Epithelial cell of prostate (primary cell): ENCODE measurements around the gene FANCD2.
"Not testable (repeated sequence)": the region's sequence is repeated elsewhere in the genome, so short reads cannot be mapped to it uniquely, and the experiment has no call there.

Experiments used
- DNase-seq: peaks from one replicate; pipeline ENCODE4 v3.0.0-alpha.2; 2011; ENCODE audit warnings: low read depth, low spot score
- H3K27ac ChIP-seq: fragments of 450-650 bp; 2 replicates; pipeline ENCODE4 v1.5.1; 2017; ENCODE audit warnings: mild to moderate bottlenecking

Gene FANCD2

GRCh38 chr3:10011631-10012030 lies 14.6 kb upstream of the FANCD2 start:
- DNase-seq, result no peak
- no peak overlapping the region for H3K27ac ChIP-seq

DNA sequence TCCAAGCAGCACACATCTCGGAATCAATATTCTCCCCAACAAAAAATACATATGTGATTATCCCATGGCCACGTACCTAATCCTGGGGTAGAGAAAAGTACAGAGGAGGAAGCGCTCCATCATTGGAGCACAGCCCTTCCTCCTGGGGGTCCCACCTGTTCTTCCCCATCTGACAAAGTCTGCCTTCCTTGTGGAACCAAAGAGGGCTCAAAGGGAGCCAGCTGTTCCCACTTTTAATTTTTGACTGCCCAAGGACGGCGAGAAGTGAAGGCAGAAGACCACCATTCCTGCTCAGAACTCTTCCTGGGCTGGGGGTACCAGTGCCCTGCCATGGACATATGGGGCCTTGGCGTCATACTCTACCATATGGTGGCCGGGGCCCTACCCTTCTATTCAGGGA lies 14.1 kb upstream of the FANCD2 start:
- H3K27ac ChIP-seq, result no peak overlapping the region
- no peak for DNase-seq

- peak overlapping the region; percentile 11 for H3K27ac ChIP-seq
- no peak for DNase-seq
These were observed 10.8 kb upstream of the FANCD2 start for GRCh38 chr3:10015461-10015904.

DNA sequence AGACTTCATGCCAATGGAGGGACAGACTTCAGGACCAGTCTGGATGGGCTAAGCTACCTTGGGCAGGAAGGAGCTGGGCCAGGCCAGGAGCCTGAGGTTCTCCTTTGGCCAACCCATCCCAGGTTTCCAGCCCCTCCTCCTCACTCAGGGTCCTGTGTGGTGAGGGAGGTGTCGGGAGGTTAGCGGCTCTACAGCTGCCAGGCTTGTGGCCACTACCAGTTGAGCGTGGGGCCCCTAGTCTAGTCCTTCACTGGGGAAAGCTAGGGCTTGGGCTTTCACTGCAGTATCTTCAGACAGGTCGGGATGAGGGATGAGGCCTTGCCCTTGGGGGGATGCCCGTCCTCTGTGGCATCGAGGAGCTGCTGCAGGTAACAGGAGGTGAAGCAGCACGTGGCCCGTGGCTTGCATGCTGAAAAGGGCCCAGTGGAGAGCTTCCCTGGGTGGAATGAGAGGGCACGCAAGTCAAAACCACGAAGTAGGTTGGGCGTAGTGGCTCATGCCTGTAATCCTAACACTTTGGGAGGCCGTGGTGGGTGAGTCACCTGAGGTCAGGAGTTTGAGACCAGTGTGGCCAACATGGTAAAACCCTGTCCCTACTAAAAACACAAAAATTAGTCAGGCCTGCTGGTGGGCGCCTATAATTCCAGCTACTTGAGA lies 8.5 kb upstream of the FANCD2 start:
- no peak overlapping the region for H3K27ac ChIP-seq
- no peak for DNase-seq

- not testable (repeated sequence) for DNase-seq, H3K27ac ChIP-seq
These were observed 7.4 kb upstream of the FANCD2 start for GRCh38 chr3:10018806-10019205.

- DNase-seq, result no peak
- no peak overlapping the region for H3K27ac ChIP-seq
These were observed 6.9 kb upstream of the FANCD2 start for GRCh38 chr3:10019326-10019725.

DNA sequence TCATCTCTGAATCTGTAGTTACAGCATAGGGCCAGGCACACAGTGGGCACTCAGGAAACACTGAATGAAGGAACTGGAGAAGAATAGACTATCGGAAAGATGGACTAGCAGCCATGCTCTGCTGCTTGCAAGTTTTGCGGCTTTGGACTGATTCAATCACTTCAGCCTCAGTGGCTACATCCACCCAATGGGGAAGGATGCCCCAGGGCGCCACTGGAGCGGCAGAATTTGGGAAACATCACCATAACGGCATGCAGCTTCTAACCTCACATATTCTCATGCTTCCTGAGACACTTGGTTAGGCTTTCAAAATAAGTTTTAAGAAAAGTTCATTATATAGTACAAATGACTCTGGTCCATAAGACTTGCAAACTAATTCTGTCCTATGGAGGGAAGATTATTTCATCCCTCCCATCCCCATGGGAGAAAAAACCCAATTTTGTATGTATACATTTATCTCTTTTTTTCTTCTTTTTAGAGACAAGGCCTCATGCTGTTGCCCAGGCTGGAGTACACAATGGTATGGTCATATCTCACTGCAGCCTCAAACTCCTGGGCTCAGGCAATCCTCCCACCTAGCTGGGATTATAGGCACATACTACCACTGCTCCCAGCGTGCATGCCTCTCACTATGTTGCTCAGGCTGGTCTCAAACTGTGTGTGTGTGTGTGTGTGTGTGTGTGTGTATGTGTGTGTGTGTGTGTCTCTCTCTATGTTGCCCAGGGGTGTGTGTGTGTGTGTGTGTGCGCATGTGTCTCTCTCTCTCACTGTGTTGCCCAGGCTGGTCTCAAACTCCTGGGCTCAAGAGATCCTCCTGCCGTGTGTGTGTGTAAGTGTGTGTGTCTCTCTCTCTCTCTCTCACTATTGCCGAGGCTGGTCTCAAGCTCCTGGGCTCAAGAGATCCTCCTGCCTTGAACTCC lies 4.1 kb upstream of the FANCD2 start:
- DNase-seq, result no peak
- no peak overlapping the region for H3K27ac ChIP-seq

GRCh38 chr3:10023587-10024310 lies 2.5 kb upstream of the FANCD2 start:
- DNase-seq, result no peak
- peak overlapping the region; percentile 59 for H3K27ac ChIP-seq

- DNase-seq, result no peak
- peak overlapping the region; percentile 61 for H3K27ac ChIP-seq
These were observed 793 bp upstream of the FANCD2 start for GRCh38 chr3:10025205-10026083.

DNA sequence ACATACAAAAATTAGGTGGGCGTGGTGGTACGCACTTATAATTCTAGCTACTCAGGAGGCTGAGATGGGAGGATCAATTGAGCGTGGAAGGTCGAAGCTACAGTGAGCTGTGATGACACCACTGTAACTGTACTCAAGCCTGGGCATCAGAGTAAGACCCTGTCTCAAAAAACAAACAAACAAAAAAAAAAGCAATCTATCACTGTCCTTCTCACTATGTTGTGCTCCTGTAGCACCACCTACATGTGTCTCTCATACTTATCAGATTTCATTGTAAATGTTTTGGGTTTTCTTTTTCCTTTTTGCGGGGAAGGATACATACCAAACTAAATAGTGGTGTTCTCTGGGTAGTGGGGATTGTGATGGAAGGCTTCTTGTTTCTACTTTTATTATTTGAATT lies 14.8 kb downstream of the FANCD2 start:
- DNase-seq, result no peak

DNA sequence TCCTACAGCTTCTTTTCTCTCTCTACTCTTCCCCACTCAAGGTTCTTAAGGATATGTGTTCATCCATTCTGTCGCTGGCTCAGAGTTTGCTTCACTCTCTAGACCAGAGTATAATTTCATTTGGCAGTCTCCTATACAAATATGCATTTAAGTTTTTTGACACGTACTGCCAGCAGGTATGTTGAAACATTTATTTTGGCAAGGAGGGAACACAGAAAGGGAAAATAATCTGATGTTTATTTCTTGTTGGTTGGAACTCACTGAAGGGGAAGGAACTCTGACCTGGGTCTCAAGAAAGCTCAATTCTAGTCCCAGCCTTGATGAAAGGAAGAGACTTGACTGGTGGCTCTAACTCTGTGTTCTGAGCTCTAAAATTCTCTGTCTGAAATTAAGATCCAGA lies 21.6 kb downstream of the FANCD2 start:
- no peak overlapping the region for H3K27ac ChIP-seq
- no peak for DNase-seq

More for the DNA sequence above, 14.8 kb downstream of the FANCD2 start:
- H3K27ac ChIP-seq, result no peak overlapping the region

- not testable (repeated sequence) for H3K27ac ChIP-seq, DNase-seq
These were observed 26.8 kb downstream of the FANCD2 start for GRCh38 chr3:10053054-10053453.

- no peak for DNase-seq
These were observed 28.9 kb downstream of the FANCD2 start for GRCh38 chr3:10055097-10055496.

GRCh38 chr3:10070077-10070476 lies 43.8 kb downstream of the FANCD2 start:
- H3K27ac ChIP-seq, DNase-seq: not testable (repeated sequence)

More at GRCh38 chr3:10055097-10055496, 28.9 kb downstream of the FANCD2 start:
- H3K27ac ChIP-seq, result no peak overlapping the region

DNA sequence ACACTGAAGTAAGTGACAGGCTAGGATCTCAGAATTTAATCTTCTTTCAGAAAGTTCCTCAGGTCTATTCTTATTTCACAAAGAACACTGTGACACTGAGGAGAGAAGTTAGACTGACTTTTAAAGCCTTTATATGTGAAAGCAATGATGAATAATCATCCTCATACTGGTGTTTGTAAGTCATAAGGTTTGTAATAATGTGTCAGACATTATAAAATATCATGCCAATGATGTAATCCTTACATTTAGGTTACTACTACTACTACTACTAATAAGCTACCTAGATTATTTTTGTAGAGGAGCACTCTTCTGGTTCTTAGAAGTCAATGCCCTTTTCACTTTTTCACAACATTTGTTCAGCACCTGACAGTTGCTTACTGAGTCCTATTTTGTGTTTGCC lies 48.4 kb downstream of the FANCD2 start:
- peak overlapping the region; percentile 26 for H3K27ac ChIP-seq
- DNase-seq, result no peak

- DNase-seq, result no peak
- no peak overlapping the region for H3K27ac ChIP-seq
These were observed 55.6 kb downstream of the FANCD2 start for GRCh38 chr3:10081871-10082270.

DNA sequence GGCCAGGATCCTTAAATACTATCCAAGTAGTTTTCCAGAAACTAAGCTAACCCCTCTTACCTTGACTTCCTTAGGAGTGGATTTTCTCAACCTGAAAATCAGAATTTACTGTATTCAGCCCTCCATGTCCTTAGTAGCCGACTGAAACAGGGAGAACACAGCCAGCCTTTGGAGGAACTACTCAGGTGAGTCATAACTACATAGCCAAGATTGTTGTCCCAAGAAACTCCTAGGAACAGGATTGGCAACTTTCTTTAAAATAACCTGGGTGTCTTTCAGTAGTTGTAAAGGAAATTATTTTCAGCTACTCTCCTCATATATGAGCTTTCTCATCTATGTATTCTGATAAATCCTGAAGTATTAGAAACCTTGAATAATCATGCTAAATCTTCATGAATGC lies 59.5 kb downstream of the FANCD2 start:
- DNase-seq, result peak; percentile 36
- peak overlapping the region; percentile 46 for H3K27ac ChIP-seq

GRCh38 chr3:10088256-10088655 lies 62.0 kb downstream of the FANCD2 start:
- peak overlapping the region; percentile 21 for H3K27ac ChIP-seq
- no peak for DNase-seq

- no peak overlapping the region for H3K27ac ChIP-seq
- no peak for DNase-seq
These were observed 63.9 kb downstream of the FANCD2 start for GRCh38 chr3:10090179-10090578.

DNA sequence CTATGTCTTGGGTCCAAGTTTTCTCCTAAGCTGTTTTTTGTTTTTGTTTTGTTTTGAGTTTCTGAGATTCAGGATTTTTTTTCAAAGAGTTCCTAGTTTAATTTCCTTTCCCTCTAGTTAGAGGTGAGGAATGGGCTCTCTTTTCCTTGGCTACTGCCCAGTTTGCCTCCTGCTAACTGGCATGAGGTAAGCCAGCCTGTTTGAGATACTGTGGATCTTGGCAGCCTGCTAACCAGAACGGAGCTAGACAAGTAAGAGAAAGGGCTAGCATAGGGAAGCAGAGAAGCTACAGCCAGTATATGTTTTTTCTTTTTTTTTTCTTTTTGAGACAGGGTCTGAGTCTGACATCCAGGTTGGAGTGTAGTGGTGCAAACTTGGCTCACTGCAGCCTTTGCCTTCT lies 64.5 kb downstream of the FANCD2 start:
- not testable (repeated sequence) for DNase-seq, H3K27ac ChIP-seq
